ENCODE measurements around the gene MRPL55.
"Not testable (repeated sequence)": the region's sequence is repeated elsewhere in the genome, so short reads cannot be mapped to it uniquely, and the experiment has no call there.

Gene MRPL55

DNA sequence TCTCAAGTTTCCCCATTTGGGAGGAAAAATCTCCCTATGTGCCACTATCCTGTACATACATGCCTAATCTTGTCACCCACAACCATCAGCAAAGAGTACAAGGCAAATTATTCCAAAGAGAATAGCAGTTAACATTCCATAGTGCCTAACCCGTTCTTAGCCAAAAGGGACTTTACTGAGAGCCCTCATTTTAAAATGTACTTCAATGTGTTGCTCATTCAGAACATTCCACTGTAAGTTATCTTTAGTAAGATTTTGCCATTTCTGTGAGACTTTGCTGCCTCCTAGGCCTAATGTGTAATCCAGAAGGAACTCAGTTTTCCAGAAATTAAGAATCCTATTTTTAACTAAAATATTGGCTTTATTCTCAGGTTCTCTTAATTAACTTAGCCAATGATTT is 11.3 kb upstream of the MRPL55 start:
- no peak for DNase-seq

DNA sequence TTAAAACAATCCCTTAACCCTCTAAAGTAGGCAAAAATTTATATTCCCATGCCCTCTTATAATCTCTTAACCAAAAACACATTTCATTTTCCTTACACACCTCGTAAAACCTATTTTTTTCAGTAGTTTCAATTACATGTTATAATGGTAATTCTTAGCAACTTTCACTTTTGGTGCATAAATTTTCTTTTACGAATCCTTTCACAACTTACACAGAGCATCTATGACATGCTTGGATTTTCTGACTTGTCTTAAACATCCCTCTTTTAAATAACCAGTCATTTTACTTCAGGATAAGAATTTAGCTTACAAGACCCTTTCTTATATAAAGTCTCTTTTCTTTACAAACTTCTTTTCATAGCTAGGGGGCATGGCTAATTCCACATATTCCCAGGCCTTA is 8.9 kb upstream of the MRPL55 start:
- no peak for DNase-seq

DNA sequence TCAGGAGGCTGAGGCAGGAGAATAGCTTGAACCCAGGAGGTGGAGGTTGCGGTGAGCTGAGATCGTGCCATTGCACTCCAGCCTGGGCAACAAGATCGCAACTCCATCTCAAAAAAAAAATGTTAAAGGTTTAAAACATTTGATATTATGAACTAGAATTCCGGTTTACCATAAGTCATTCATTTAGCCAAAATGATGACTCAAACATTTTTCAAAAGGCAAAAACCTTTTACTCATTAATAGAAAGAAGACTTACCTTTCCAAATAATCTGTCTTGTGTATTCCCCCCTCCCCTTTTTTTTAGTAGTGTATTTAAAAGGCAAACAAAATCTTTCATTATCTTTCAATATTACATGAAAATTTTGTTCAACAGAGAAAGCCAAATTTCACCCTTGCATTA is 8.2 kb upstream of the MRPL55 start:
- DNase-seq, result no peak

- no peak for DNase-seq
These were observed 5.7 kb upstream of the MRPL55 start for GRCh38 chr1:228114827-228115226.

- DNase-seq, result no peak
These were observed 3.5 kb upstream of the MRPL55 start for GRCh38 chr1:228112617-228113016.

DNA sequence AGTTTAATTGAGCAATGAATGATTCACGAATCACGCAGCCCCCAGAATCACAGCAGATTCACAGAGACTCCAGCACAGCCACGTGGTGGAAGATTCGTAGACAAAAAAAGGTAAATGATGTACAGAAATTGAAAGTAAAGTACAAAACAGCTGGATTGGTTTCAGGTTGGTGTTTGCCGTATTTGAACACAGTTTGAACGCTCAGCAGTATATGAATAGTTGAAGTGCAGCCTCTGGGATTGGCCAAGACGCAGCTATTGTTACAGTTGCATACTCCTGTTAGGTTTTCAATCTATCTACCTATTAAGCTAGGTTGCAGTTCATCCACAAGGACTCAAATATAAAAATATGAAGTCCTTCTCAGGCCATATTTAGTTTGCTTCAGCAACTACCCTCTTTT is 3.1 kb upstream of the MRPL55 start:
- no peak for DNase-seq

GRCh38 chr1:228111315-228111714 is 2.2 kb upstream of the MRPL55 start:
- not testable (repeated sequence) for DNase-seq

- no peak for DNase-seq
These were observed 1.5 kb upstream of the MRPL55 start for GRCh38 chr1:228110556-228110955.

DNA sequence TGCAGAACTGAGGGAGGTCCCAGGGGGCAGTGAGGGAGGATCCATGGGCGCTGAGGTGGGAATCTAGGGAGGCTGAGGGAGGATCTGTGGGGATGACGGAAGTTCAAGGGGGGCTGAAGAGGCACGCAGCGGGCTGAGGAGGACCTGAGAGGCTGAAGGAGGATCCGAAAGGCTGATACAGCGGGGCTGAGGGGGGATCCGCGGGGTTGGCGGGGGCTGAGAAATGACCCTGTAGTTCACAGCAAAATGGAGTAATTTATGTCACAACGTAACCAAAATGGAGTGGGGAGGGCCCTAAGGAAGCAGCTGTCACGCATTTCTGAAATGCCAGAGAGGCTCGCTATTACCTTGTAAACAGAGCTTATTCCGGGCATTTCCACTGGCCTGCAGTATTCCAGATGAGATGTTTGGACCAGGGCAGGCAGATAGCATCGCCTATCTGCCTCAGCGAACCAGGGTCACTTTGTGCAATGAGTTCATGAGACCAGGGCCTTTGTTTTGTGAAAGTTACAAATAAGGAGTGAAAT is 926 bp upstream of the MRPL55 start:
- DNase-seq, result no peak

GRCh38 chr1:228108742-228109072 is 392 bp downstream of the MRPL55 start:
- DNase-seq, result no peak

- DNase-seq, result no peak
These were observed 926 bp downstream of the MRPL55 start for GRCh38 chr1:228108055-228108690.

- DNase-seq, result no peak
These were observed 1.5 kb downstream of the MRPL55 start for GRCh38 chr1:228107636-228108035.

- no peak for DNase-seq
These were observed 2.4 kb downstream of the MRPL55 start for GRCh38 chr1:228106800-228107054.

DNA sequence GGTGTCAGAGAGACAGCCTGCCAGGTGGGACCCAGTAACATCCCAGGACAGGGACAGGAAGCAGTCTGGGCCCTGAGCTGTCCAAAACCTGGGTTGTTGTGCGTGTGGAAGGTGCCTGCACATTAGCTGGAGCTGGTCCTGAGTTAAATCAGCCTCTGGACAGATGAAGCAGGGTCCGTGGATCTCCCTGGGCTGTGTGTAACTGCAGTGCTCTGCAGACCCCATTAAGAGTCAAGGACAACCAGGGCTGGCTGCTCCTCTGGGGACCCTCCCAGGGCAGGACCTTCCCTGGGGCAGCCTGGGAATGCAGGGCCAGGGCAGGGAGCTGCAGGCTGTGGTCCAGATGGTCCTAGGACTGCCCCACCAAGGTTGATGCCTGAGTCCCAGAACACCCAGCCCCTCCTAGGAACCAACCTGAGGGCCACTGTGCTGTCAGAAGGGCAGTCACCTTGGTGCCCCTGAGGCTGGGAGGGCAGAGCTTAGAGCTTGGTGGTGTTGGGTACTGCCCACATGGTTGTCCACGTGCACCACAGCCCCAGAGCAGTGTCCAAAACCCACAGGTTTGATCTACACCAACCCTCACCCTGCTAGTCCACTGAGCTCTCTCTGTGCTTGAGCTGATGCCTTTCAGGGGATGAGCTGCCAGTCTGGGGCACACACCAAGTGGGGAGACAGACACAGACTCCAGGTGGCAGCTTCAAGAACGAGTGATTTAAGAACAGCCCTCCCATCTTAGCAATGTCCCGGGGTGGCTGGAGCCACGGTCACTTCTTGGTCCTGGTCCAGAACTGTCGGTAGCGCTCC is 2.9 kb downstream of the MRPL55 start:
- DNase-seq, result no peak

DNA sequence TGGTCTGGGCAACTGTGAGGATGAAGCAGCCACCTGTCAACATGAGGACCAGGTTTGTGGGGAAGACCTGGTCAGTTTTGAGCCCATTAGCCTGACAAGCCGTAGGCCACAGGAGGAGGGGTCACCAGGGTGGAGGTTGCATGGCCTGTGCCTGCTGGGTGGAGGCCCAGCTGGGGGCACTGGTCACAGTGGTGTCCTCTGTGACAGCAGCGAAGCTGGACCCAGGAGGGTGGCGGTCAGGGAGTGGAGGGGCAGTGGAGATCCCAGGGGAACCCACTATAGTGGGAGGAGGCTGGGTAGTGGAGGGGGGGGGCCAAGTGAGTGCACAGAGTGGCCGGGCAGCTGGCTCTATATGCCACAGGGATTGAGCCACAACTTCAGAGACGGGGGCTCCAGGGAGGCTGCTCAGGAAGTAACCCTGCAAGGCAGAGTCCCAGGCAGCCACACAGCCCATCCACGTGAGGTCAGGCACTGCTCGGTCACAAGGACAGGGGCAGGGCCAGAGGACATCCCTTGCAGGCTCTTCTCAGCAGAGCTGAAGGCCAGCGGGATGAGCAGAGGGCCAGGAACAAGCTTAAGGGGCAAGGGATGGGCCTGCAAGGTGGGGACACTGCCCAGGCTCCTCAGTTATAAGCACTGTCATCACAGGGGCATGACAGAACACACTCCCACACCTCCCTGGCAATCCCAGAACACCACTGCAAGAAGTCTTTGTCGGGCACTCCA is 3.7 kb downstream of the MRPL55 start:
- no peak for DNase-seq

- peak; percentile 30 for DNase-seq
These were observed 4.4 kb downstream of the MRPL55 start for GRCh38 chr1:228104526-228105269.

DNA sequence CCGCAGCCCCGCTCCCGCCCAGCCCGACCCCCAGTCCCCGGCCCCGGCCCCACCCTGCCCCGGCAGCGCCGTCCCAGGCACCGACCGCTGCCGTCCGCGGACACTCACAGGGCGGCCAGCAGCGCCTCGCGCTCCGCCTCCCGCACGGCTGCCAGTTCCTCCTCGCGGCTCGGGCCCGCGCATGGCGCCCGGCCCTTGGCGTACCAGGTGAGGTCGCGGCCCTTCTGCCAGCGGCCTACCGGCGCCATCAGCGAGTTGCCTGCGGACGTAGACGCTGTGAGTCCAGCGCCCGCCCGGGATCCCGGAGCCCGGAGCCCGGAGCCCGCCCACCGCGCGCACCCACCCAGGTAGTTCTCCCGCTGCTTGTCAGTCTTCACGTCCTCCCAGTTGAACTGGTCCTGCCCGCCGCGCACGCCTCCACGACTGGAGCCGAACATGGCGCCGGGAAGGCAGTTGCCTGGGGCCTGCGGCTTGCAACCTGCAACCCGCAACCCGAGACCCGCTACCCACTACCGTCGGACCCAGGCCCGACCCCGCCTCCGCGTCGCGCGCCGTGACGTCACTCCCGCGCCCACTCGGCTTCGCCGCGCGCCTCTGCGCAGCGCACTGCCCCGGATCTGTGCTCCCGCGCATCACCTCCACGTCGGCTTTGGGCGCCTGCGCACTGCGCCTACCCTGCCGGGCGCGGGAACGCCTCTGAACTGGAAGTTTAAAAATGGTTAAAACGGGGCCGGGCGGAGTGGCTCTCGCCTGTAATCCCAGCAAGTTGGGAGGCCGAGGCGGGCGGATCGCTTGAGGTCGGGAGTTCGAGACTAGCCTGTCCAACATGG is 6.1 kb downstream of the MRPL55 start, which contains the start of gene C1orf35:
Gene C1orf35, minus strand, starts transcription at position 535 of the 830 bp plus-strand sequence. Its CDS starts 98 bp downstream, at position 437.
- DNase-seq, result peak; percentile 97

DNA sequence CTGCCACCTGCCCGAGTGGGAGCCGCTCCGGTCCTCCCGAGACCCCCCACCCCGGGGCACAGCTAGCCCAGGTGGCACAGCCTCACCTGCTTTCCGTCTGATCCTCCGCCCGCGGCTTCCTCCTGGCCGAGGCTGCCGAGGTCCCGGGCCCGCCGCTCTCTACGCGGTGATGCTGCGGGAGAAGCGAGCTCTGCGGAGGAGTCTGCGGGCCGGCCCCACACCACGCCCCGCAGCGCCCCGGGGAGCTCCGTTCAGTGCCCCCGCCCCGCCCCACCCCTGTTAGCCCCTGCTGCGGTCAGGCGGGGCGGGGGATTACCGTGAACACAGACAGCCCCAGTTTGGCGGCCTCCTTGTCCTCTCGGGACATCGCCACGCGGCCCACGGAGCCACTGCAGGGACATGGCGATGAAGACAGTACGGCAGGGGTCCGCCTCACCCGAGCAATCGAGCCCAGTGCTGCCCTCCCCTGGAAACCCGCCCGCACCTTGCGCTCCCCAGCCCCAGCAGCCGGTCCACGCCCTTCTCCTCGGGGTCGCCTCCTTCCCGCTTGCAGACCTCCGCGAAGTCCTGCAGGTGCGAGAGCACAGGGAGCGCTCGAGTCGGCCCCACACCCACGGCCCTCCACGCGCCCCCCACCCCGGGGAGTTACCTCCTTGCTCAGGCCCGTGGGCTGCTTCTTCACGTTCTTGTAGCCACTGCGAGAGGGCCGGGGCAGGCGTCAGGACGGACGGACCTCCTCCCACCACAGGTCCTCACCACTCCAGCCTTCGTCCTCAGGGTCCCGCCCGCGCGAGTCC is 6.9 kb downstream of the MRPL55 start:
- peak; percentile 61 for DNase-seq

- DNase-seq, result peak; percentile 24
These were observed 7.5 kb downstream of the MRPL55 start for GRCh38 chr1:228101614-228101993.

- no peak for DNase-seq
These were observed 8.1 kb downstream of the MRPL55 start for GRCh38 chr1:228100822-228101613.

DNA sequence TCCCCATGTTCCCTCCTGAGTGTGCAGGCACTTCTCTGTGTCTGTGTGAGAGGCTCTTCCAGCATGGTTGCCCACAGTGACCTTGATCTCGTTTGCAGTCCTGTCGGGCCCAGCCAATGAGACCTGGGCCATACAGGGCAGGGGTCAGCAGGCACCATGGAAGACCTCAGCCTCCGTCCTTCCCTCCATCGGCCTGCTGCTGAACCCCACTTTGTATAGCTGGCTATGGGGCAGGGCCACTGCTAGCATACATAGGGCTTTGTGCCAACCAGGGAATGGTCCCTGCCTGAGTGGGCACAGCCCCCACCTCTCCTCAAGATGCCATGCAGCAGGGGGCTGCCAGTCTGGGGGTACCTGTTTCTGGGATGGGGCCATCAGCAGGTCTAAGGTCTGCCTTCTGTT is 9.8 kb downstream of the MRPL55 start:
- DNase-seq, result no peak

All from femur (tissue), 1 donor.